PFSK-1 (cell line): Measurements from ENCODE around the gene RPL10.

Experiments used
- FOXP2 ChIP-seq: optimal IDR thresholded peaks from 2 replicates; pipeline ENCODE3; 2011; ENCODE audit warnings: borderline replicate concordance, control low read depth, inconsistent platforms; ENCODE audit not compliant: insufficient read depth; ENCODE audit errors: extremely low read length, extremely low read depth
- POLR2AphosphoS5 ChIP-seq: IDR thresholded peaks from 2 replicates; pipeline ENCODE4 v1.6.1; 2012; ENCODE audit warnings: low read depth, mild to moderate bottlenecking, control low read depth, low read length, moderate library complexity
- SIN3A ChIP-seq: IDR thresholded peaks from 2 replicates; pipeline ENCODE4 v1.6.1; 2012; ENCODE audit warnings: mild to moderate bottlenecking, low read length, moderate library complexity, borderline replicate concordance; ENCODE audit not compliant: insufficient read depth
- TAF1 ChIP-seq: IDR thresholded peaks from 2 replicates; pipeline ENCODE4 v1.6.1; 2012; ENCODE audit warnings: low read length, control low read depth, borderline replicate concordance; ENCODE audit not compliant: insufficient read depth
- TF ChIP-seq, protein P1 (sequence below), 2 experiments: IDR thresholded peaks; 2 replicates each; pipeline versions ENCODE4 v1.6.1 to v1.8.0; 2011 to 2012; ENCODE audit warnings: low read depth in 2 of 2, low read length in 2 of 2, control low read depth in 1 of 2, inconsistent platforms in 1 of 2, mild to moderate bottlenecking in 1 of 2, moderate library complexity in 1 of 2; ENCODE audit not compliant: insufficient read depth in 1 of 2

The RPL10 gene

GRCh38 chrX:154383359-154384283, 14.6 kb upstream of the RPL10 start:
- TF ChIP-seq FOXP2 (no peak), SIN3A (no peak), TAF1 (no peak), POLR2AphosphoS5 (no peak)
- TF ChIP-seq, protein P1, sequence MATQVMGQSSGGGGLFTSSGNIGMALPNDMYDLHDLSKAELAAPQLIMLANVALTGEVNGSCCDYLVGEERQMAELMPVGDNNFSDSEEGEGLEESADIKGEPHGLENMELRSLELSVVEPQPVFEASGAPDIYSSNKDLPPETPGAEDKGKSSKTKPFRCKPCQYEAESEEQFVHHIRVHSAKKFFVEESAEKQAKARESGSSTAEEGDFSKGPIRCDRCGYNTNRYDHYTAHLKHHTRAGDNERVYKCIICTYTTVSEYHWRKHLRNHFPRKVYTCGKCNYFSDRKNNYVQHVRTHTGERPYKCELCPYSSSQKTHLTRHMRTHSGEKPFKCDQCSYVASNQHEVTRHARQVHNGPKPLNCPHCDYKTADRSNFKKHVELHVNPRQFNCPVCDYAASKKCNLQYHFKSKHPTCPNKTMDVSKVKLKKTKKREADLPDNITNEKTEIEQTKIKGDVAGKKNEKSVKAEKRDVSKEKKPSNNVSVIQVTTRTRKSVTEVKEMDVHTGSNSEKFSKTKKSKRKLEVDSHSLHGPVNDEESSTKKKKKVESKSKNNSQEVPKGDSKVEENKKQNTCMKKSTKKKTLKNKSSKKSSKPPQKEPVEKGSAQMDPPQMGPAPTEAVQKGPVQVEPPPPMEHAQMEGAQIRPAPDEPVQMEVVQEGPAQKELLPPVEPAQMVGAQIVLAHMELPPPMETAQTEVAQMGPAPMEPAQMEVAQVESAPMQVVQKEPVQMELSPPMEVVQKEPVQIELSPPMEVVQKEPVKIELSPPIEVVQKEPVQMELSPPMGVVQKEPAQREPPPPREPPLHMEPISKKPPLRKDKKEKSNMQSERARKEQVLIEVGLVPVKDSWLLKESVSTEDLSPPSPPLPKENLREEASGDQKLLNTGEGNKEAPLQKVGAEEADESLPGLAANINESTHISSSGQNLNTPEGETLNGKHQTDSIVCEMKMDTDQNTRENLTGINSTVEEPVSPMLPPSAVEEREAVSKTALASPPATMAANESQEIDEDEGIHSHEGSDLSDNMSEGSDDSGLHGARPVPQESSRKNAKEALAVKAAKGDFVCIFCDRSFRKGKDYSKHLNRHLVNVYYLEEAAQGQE (IDR thresholded peaks at IDR 0.05; ENCODE audit: insufficient read depth in 1 of 2, low read depth in 2 of 2, low read length in 2 of 2), result no peak

DNA sequence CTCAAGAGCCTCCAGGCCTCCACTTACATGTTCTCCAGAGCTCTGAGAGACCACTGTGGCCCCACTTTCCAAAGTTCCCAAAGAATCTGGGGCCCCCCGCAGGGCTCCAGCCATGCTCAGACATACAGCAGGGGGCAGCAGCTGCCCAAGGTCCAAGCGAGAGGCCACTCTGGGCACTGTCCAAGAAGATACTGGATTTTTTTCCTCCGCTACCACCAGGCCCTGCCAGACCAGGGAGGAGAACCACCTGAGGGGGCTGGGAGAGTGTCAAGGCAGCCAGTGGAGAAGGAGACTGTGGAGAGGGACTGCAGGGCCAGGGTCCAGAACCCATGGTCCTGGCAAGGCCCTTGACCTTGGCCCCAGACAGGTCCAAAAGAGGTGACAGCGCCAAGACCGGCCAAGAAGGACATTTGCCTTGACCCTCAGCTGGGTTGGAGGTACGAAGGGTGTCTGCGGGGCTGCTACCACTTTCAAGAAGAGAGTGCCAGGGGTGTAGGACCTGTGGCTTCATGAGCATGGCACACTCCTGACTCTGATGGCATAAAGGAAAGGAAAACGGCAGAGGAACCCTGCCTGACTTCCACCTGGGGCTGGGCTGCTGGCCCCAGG, 13.8 kb upstream of the RPL10 start:
- no peak for TF ChIP-seq TAF1
- no peak for TF ChIP-seq FOXP2
- TF ChIP-seq POLR2AphosphoS5, result no peak

DNA sequence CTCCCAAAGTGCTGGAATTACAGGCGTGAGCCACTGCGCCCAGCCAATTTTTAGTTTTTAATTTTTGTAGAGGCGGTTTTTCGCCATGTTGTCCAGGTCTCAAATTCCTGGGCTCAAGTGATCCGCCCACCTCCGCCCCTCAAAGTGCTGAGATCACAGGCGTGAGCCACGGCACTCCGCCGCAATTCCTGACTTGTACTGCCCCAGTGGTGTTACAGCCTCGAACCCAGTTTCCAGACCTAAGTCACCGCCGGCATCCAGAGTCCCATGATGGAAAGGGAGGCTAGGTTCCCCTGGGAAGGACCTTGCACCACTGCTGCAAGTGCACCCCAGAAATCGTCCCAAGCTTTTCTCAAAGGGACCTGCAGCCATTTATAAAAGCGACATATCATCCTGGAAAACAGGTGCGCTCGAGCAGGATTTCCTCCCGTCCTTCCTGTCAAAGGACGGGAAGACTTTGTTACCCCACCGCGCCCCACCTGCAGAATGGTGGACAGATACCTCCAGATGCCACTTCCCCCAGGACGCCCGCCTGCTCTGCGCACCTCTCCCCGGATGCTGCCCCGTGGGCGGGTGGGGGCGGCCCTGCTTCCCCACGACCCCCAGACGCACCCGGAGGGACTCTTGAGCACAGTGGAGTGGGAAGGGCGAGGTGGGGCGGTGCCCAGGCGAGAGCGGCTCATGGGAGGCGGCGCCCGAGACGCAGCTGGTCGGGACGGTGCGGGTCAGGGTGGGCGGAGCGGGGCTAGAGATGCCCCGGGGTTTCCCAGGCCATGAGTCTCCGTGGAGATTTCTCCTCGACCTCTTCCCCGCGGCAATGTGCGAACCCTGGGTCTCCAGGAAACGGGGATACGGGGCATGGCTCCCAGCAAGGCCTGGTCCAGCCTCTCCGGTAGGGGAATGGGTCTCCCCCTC, 947 bp upstream of the RPL10 start:
- TF ChIP-seq SIN3A (no peak), FOXP2 (no peak), POLR2AphosphoS5 (no peak), TAF1 (no peak)
- TF ChIP-seq, protein P1 (IDR thresholded peaks at IDR 0.05; ENCODE audit: insufficient read depth in 1 of 2, low read depth in 2 of 2, low read length in 2 of 2), result no peak

DNA sequence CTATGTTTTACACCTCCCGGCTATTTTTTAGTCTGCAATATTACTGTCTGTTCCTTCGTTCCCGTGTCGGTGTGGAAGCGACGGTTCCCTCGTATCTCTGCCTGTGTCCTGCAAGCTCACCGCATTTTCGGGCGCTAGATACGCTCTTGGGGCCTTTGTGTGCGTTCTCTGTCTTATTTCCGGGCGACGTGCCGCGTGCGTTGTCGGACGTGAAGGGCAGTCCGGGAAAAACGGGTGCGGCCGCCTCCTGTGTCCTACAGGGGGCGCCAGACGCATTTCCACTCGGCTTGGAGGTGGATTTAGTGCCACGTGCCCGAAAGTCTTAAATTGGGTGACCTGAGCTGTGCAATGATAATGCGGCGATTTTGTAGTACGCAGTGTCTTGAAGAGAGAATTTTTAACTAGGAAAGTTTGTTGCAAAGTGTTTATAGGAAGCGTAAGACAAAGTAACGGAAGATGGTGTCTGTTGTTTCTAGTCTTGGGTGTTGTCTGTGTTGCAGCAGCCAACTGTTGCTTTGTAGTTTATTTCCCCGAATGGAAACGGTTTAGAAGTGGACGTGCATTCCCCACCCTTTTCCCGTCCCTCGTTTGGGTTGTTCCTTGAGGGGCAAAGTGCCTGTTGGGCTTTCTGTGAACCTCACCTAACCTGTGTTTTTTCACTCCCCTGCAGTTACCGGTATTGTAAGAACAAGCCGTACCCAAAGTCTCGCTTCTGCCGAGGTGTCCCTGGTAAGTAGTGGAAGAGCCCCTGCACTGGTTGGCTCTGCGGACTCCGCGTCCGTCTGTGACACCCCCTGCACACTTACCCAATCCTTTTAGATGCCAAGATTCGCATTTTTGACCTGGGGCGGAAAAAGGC, 720 bp downstream of the RPL10 start:
- TF ChIP-seq POLR2AphosphoS5 (no peak), FOXP2 (no peak), SIN3A (peak; percentile 45; the same call in 1 of the 2 replicates), TAF1 (no peak)
- TF ChIP-seq, protein P1 (IDR thresholded peaks at IDR 0.05; ENCODE audit: insufficient read depth in 1 of 2, low read depth in 2 of 2, low read length in 2 of 2), result no peak
